Activated CD8-positive, alpha-beta memory T cell treated with anti-CD3 and anti-CD28 coated beads for 48 hours (primary cell): ENCODE results near the gene HIC1.

Source experiments
- DNase-seq, 3 experiments: peaks; one replicate each; pipeline ENCODE4 v3.0.0-alpha.2; 2020; ENCODE audit warnings: low read depth in 2 of 3, low spot score in 2 of 3

Gene HIC1

GRCh38 chr17:2058586-2059546 is 4.0 kb downstream of the HIC1 start:
- peak in 1 of 3 experiments; percentile 71 for DNase-seq

GRCh38 chr17:2059547-2060384 is 4.9 kb downstream of the HIC1 start:
- DNase-seq: no peak

GRCh38 chr17:2060385-2060658 is 5.4 kb downstream of the HIC1 start:
- no peak for DNase-seq

- DNase-seq: no peak
These were observed 6.0 kb downstream of the HIC1 start for GRCh38 chr17:2060681-2061440.

- no peak for DNase-seq
These were observed 6.6 kb downstream of the HIC1 start for GRCh38 chr17:2061441-2061958.

GRCh38 chr17:2062571-2063183 is 7.8 kb downstream of the HIC1 start:
- no peak for DNase-seq

GRCh38 chr17:2063261-2064146 is 8.6 kb downstream of the HIC1 start:
- DNase-seq: no peak

- no peak for DNase-seq
These were observed 9.2 kb downstream of the HIC1 start for GRCh38 chr17:2064147-2064489.

- no peak for DNase-seq
These were observed 9.6 kb downstream of the HIC1 start for GRCh38 chr17:2064520-2064971.

- DNase-seq: no peak
These were observed 10.3 kb downstream of the HIC1 start for GRCh38 chr17:2064980-2065785.

- DNase-seq: no peak
These were observed 11.1 kb downstream of the HIC1 start for GRCh38 chr17:2065949-2066400.

- DNase-seq: no peak
These were observed 12.2 kb downstream of the HIC1 start for GRCh38 chr17:2067048-2067561.

GRCh38 chr17:2067608-2068024 is 12.7 kb downstream of the HIC1 start:
- no peak for DNase-seq

GRCh38 chr17:2068031-2068518 is 13.2 kb downstream of the HIC1 start:
- DNase-seq: no peak

- DNase-seq: no peak
These were observed 13.7 kb downstream of the HIC1 start for GRCh38 chr17:2068519-2069051.

GRCh38 chr17:2070241-2071023 is 15.5 kb downstream of the HIC1 start:
- DNase-seq: no peak

- DNase-seq: no peak
These were observed 16.1 kb downstream of the HIC1 start for GRCh38 chr17:2071024-2071385.
